ENCODE measurements around the gene PCDHGA1. TPM values are rescaled to one million over a fixed set of nuclear protein-coding genes. Genes with fewer than 3 reads are reported as not detected.

The PCDHGA1 gene
- polyA plus RNA-seq, 1 experiment: 1.8 TPM

GRCh38 chr5:141510160-141510559 lies 179.8 kb downstream of the PCDHGA1 start:
- no peaks in the 10 kb centered on the region for H3K27me3 ChIP-seq (ENCODE audit: control insufficient read depth, insufficient read depth, low read length)
- POLR2A ChIA-PET: no interaction called here
- CTCF ChIA-PET: interaction anchor here (0.9 to 11.0 kb wide), 5 partner anchors 14 to 80 kb away, joined by 3 to 170 read pairs (median 21); partner anchors contain the start of genes PCDHGA12 and PCDHGC3
- DNase-seq (ENCODE audit: low read depth): no peak
- H3K36me3 ChIP-seq (ENCODE audit: control insufficient read depth, insufficient read depth, low read length): peaks cover 19% of the 10 kb centered on the region
- no peak overlapping the region for H3K4me3 ChIP-seq (ENCODE audit: low read depth, low read length)
- no peak for TF ChIP-seq CTCF (IDR thresholded peaks at IDR 0.05; ENCODE audit: insufficient read depth, low read depth, low read length)

- no peak for TF ChIP-seq CTCF (IDR thresholded peaks at IDR 0.05; ENCODE audit: insufficient read depth, low read depth, low read length)
- CTCF ChIA-PET: interaction anchor here (0.6 to 11.0 kb wide), 9 partner anchors 9 to 91 kb away, joined by 3 to 170 read pairs (median 6); partner anchors contain the start of genes PCDHGA11, PCDHGC3 and PCDHGC4
- POLR2A ChIA-PET: no interaction called here
Observed at GRCh38 chr5:141510850-141511601, 180.7 kb downstream of the PCDHGA1 start.

GRCh38 chr5:141511771-141512325 lies 181.5 kb downstream of the PCDHGA1 start:
- H3K36me3 ChIP-seq (ENCODE audit: control insufficient read depth, insufficient read depth, low read length): peaks cover 12% of the 10 kb centered on the region
- POLR2A ChIA-PET: no interaction called here
- TF ChIP-seq CTCF (IDR thresholded peaks at IDR 0.05; ENCODE audit: insufficient read depth, low read depth, low read length): no peak
- CTCF ChIA-PET: interaction anchor here (0.6 to 11.0 kb wide), 17 partner anchors 10 to 1295 kb away, joined by 3 to 170 read pairs (median 5); partner anchors contain the start of genes PCDHGA11, PCDHGA12, PCDHGC3 and PCDHGC4
- no peak overlapping the region for H3K4me3 ChIP-seq (ENCODE audit: low read depth, low read length)
- H3K27me3 ChIP-seq (ENCODE audit: control insufficient read depth, insufficient read depth, low read length): no peaks in the 10 kb centered on the region
- DNase-seq (ENCODE audit: low read depth): no peak

More at GRCh38 chr5:141510850-141511601, 180.7 kb downstream of the PCDHGA1 start:
- Histone ChIP-seq H3K27me3 (ENCODE audit: control insufficient read depth, insufficient read depth, low read length) (no peaks in the 10 kb centered on the region), H3K36me3 (ENCODE audit: control insufficient read depth, insufficient read depth, low read length) (peaks cover 15% of the 10 kb centered on the region), H3K4me3 (ENCODE audit: low read depth, low read length) (no peak overlapping the region)
- no peak for DNase-seq (ENCODE audit: low read depth)

- peak overlapping the region; percentile 39 for H3K4me3 ChIP-seq (ENCODE audit: low read depth, low read length)
- POLR2A ChIA-PET: interaction anchor here (0.6 to 1.0 kb wide), 2 partner anchors 9 to 1403 kb away, joined by 5 to 6 read pairs; no protein-coding TSS in a partner anchor
Observed at GRCh38 chr5:141512390-141512910, 182.1 kb downstream of the PCDHGA1 start.

More at GRCh38 chr5:141512390-141512910, 182.1 kb downstream of the PCDHGA1 start:
- peak; percentile 90 for TF ChIP-seq CTCF (IDR thresholded peaks at IDR 0.05; ENCODE audit: insufficient read depth, low read depth, low read length)
- CTCF ChIA-PET: interaction anchor here (0.6 to 11.0 kb wide), 31 partner anchors 9 to 1295 kb away, joined by 3 to 170 read pairs (median 4); partner anchors contain the start of genes PCDHGA10, PCDHGA11, PCDHGA12 and PCDHGB7
- H3K27me3 ChIP-seq (ENCODE audit: control insufficient read depth, insufficient read depth, low read length): no peaks in the 10 kb centered on the region
- peaks cover 11% of the 10 kb centered on the region for H3K36me3 ChIP-seq (ENCODE audit: control insufficient read depth, insufficient read depth, low read length)
- no peak for DNase-seq (ENCODE audit: low read depth)
